GM23338 (cell line): Measurements from ENCODE around the gene PRELID2. TPM values are rescaled to one million over a fixed set of nuclear protein-coding genes. Genes with fewer than 3 reads are reported as not detected.

Experiments used
- ATAC-seq: fragments of 200-7000 bp; cut with Tn5 transposase; 3 replicates; pipeline ENCODE4 v1.9.1; 2020
- DNase-seq: peaks from one replicate; pipeline ENCODE4 v3.0.0-alpha.2; 2015; ENCODE audit warnings: low spot score
- H2AFZ ChIP-seq: fragments of 200-600 bp; sonication (generic); 2 replicates; pipeline ENCODE4 v1.8.0; 2016; ENCODE audit warnings: antibody characterized with exemption, mild to moderate bottlenecking, moderate library complexity
- H3F3A ChIP-seq: fragments of 200-600 bp; sonication (generic); replicated peaks from 2 replicates; pipeline ENCODE4 v1.8.0; 2017; ENCODE audit warnings: antibody characterized with exemption, mixed run types, low read depth
- H3K27ac ChIP-seq: fragments of 200-600 bp; sonication (generic); 2 replicates; pipeline ENCODE4 v1.6.1; 2016; ENCODE audit warnings: low read depth
- H3K27me3 ChIP-seq: fragments of 200-600 bp; sonication (generic); 2 replicates; pipeline ENCODE4 v1.8.0; 2016; ENCODE audit warnings: mild to moderate bottlenecking, mixed run types, moderate library complexity; ENCODE audit not compliant: insufficient read depth
- H3K36me3 ChIP-seq: fragments of 200-600 bp; sonication (generic); 2 replicates; pipeline ENCODE4 v1.8.0; 2016; ENCODE audit warnings: mild to moderate bottlenecking; ENCODE audit not compliant: insufficient read depth
- H3K4me1 ChIP-seq: fragments of 200-600 bp; sonication (generic); 2 replicates; pipeline ENCODE4 v1.8.0; 2016; ENCODE audit warnings: mild to moderate bottlenecking, moderate library complexity; ENCODE audit not compliant: insufficient read depth
- H3K4me2 ChIP-seq: fragments of 200-600 bp; sonication (generic); 2 replicates; pipeline ENCODE4 v1.7.1; 2017; ENCODE audit warnings: mixed run types
- H3K4me3 ChIP-seq: fragments of 200-600 bp; sonication (generic); 2 replicates; pipeline ENCODE4 v1.6.1; 2016; ENCODE audit warnings: mixed run types
- H3K79me2 ChIP-seq: fragments of 200-600 bp; sonication (generic); replicated peaks from 2 replicates; pipeline ENCODE4 v1.8.0; 2017; ENCODE audit warnings: mild to moderate bottlenecking; ENCODE audit not compliant: insufficient read depth
- H3K9me2 ChIP-seq: fragments of 200-600 bp; sonication (generic); 2 replicates; pipeline ENCODE4 v1.8.0; 2017; ENCODE audit not compliant: insufficient read depth
- H4K20me1 ChIP-seq: fragments of 200-600 bp; sonication (generic); replicated peaks from 2 replicates; pipeline ENCODE4 v1.8.0; 2017; ENCODE audit warnings: mild to moderate bottlenecking; ENCODE audit not compliant: insufficient read depth
- H3K27ac Mint-ChIP-seq: 2 replicates; pipeline ENCODE4 v1.8.0; 2020; ENCODE audit warnings: inconsistent platforms, mild to moderate bottlenecking, moderate library complexity, mixed read lengths
- H3K27me3 Mint-ChIP-seq: 3 replicates; pipeline ENCODE4 v1.8.0; 2022; ENCODE audit warnings: low read depth, mild to moderate bottlenecking, moderate library complexity, mixed read lengths, inconsistent platforms; ENCODE audit not compliant: insufficient read depth, poor library complexity
- H3K36me3 Mint-ChIP-seq: 3 replicates; pipeline ENCODE4 v1.8.0; 2021; ENCODE audit warnings: low read depth, mild to moderate bottlenecking, inconsistent platforms, moderate library complexity, mixed read lengths
- H3K4me1 Mint-ChIP-seq: 3 replicates; pipeline ENCODE4 v1.8.0; 2020; ENCODE audit warnings: mild to moderate bottlenecking, inconsistent platforms, mixed read lengths
- H3K4me3 Mint-ChIP-seq: 3 replicates; pipeline ENCODE4 v1.8.0; 2021; ENCODE audit warnings: moderate library complexity, mild to moderate bottlenecking, inconsistent platforms, mixed read lengths
- H3K9me3 Mint-ChIP-seq: 3 replicates; pipeline ENCODE4 v1.8.0; 2020; ENCODE audit warnings: moderate library complexity, mild to moderate bottlenecking, inconsistent platforms, mixed read lengths
- CREB1 ChIP-seq: fragments of 250-450 bp; sonication (Bioruptor Pico); IDR thresholded peaks from 2 replicates; pipeline ENCODE4 v1.5.0; 2020; ENCODE audit warnings: low read depth, mild to moderate bottlenecking, moderate library complexity
- CTCF ChIP-seq, 2 experiments: fragments of 200-600 bp in 1 of 2; sonication (generic) in 1 of 2; conservative IDR thresholded peaks; 2 replicates each; pipeline versions ENCODE4 v1.5.1 to v1.6.1; 2016 to 2017; ENCODE audit warnings: antibody characterized with exemption in 2 of 2, low read depth in 2 of 2, mild to moderate bottlenecking in 2 of 2, moderate library complexity in 1 of 2
- ETS1 ChIP-seq: IDR thresholded peaks from 2 replicates; pipeline ENCODE4 v1.6.1; 2016; ENCODE audit warnings: antibody characterized with exemption
- EZH2 ChIP-seq: fragments of 200-600 bp; sonication (generic); IDR thresholded peaks from one replicate; pipeline ENCODE4 v1.8.0; 2017; ENCODE audit warnings: antibody characterized with exemption, mild to moderate bottlenecking, low read depth; ENCODE audit not compliant: unreplicated experiment
- EZH2phosphoT487 ChIP-seq: fragments of 200-600 bp; sonication (generic); IDR thresholded peaks from one replicate; pipeline ENCODE4 v1.8.1; 2018; ENCODE audit warnings: antibody characterized with exemption; ENCODE audit not compliant: unreplicated experiment
- JUNB ChIP-seq: IDR thresholded peaks from one replicate; pipeline ENCODE4 v1.6.1; 2016; ENCODE audit warnings: antibody characterized with exemption; ENCODE audit not compliant: unreplicated experiment
- NANOG ChIP-seq: IDR thresholded peaks from 2 replicates; pipeline ENCODE4 v1.6.1; 2016; ENCODE audit warnings: antibody characterized with exemption, borderline replicate concordance
- POLR2AphosphoS5 ChIP-seq: IDR thresholded peaks from 2 replicates; pipeline ENCODE4 v1.6.1; 2016; ENCODE audit warnings: antibody characterized with exemption, low read depth
- REST ChIP-seq: IDR thresholded peaks from one replicate; pipeline ENCODE4 v1.6.1; 2018; ENCODE audit warnings: antibody characterized with exemption; ENCODE audit not compliant: unreplicated experiment
- STAT1 ChIP-seq: IDR thresholded peaks from one replicate; pipeline ENCODE4 v1.6.1; 2016; ENCODE audit warnings: antibody characterized with exemption; ENCODE audit not compliant: unreplicated experiment
- ZNF114 ChIP-seq: fragments of 250-450 bp; sonication (Bioruptor Pico); IDR thresholded peaks from 2 replicates; pipeline ENCODE4 v1.5.0; 2020; ENCODE audit warnings: mild to moderate bottlenecking, moderate library complexity
- ZNF331 ChIP-seq: fragments of 250-450 bp; sonication (Bioruptor Pico); IDR thresholded peaks from 2 replicates; pipeline ENCODE4 v1.5.0; 2020; ENCODE audit warnings: low read depth, mild to moderate bottlenecking, moderate library complexity
- ZNF462 ChIP-seq: fragments of 250-450 bp; sonication (Bioruptor Pico); IDR thresholded peaks from 2 replicates; pipeline ENCODE4 v1.5.0; 2020; ENCODE audit warnings: mild to moderate bottlenecking, moderate library complexity
- polyA plus RNA-seq: library from polyadenylated mRNA; unstranded; fragments of >200 nt; fragmentation: Nextera tagmentation; extraction: Ambion mirVana; gene quantifications from 2 replicates; pipeline ENCODE4 v1.2.1, GENCODE V29; 2016
- total RNA-seq: library from RNA; depleted of rRNA; stranded (reverse); fragments of >200 nt; shearing (Covaris generic); gene quantifications from 2 replicates; pipeline ENCODE4 v1.2.3, GENCODE V29; 2014

Gene PRELID2
- total and polyA plus RNA-seq, 2 experiments from 2014 or later, result 9.3 to 9.8 TPM

- ATAC-seq, result no peak
- no peak overlapping the region for H3K27ac Mint-ChIP-seq
Observed at GRCh38 chr5:145750199-145750598, 84.9 kb downstream of the PRELID2 start.

More at GRCh38 chr5:145750199-145750598, 84.9 kb downstream of the PRELID2 start:
- no peak for DNase-seq
- TF ChIP-seq ETS1, result no peak
- no peak for TF ChIP-seq POLR2AphosphoS5
- TF ChIP-seq CTCF (conservative IDR thresholded peaks at IDR 0.05; ENCODE audit: low read depth in 2 of 2), result no peak
- no peak for TF ChIP-seq JUNB
- no peak for TF ChIP-seq REST
- TF ChIP-seq ZNF114 (CRISPR knock-in tag), result no peak
- TF ChIP-seq NANOG, result no peak
- no peak for TF ChIP-seq EZH2
- no peak for TF ChIP-seq CREB1
- TF ChIP-seq ZNF331, result no peak
- no peak for TF ChIP-seq EZH2phosphoT487
- TF ChIP-seq ZNF462 (CRISPR knock-in tag), result no peak
- no peak for TF ChIP-seq STAT1
- no peak overlapping the region for H2AFZ ChIP-seq
- 0 out of 2 replicates have a peak, but pooled peaks cover 3% of the 10 kb centered on the region for H3K9me2 ChIP-seq
- peaks cover 5% of the 10 kb centered on the region; the same call in 1 of the 2 replicates for H3K36me3 ChIP-seq
- H3F3A ChIP-seq, result no peaks in the 10 kb centered on the region
- no peaks in the 10 kb centered on the region for H3K27me3 ChIP-seq
- H3K4me2 ChIP-seq, result no peak overlapping the region
- Mint-ChIP-seq H3K9me3 (peaks cover 9% of the 10 kb centered on the region; the same call in 2 of the 3 replicates), H3K36me3 (peaks cover 5% of the 10 kb centered on the region; the same call in 1 of the 3 replicates), H3K27me3 (no peaks in the 10 kb centered on the region), H3K4me3 (no peak overlapping the region), H3K4me1 (peaks cover 6% of the 10 kb centered on the region; the same call in 2 of the 3 replicates)
- no peaks in the 10 kb centered on the region for H4K20me1 ChIP-seq
- no peak overlapping the region for H3K27ac ChIP-seq
- H3K4me1 ChIP-seq, result no peaks in the 10 kb centered on the region
- no peaks in the 10 kb centered on the region for H3K79me2 ChIP-seq
- H3K4me3 ChIP-seq, result no peak overlapping the region
